A549 (cell line): ENCODE results near the gene DYSF.

Experiments used
- POLR2A ChIP-seq: IDR thresholded peaks from 2 replicates; pipeline ENCODE4 v1.6.1; 2012; ENCODE audit warnings: mild to moderate bottlenecking, low read length
- REST ChIP-seq: fragments of 200-600 bp; sonication (generic); IDR thresholded peaks from 2 replicates; pipeline ENCODE4 v1.6.1; 2016; ENCODE audit warnings: antibody characterized with exemption, mild to moderate bottlenecking, moderate library complexity
- TF ChIP-seq, protein P1 (sequence below): fragments of >200 bp; sonication (Bioruptor Twin); formaldehyde crosslinking; IDR thresholded peaks from 3 replicates; pipeline ENCODE4 v1.5.1; 2016
- TF ChIP-seq, protein P2 (sequence below): IDR thresholded peaks from 2 replicates; pipeline ENCODE4 v1.6.1; 2012

GRCh38 chr2:71620116-71620515 is 166.8 kb downstream of the DYSF start:
- TF ChIP-seq, protein P1, sequence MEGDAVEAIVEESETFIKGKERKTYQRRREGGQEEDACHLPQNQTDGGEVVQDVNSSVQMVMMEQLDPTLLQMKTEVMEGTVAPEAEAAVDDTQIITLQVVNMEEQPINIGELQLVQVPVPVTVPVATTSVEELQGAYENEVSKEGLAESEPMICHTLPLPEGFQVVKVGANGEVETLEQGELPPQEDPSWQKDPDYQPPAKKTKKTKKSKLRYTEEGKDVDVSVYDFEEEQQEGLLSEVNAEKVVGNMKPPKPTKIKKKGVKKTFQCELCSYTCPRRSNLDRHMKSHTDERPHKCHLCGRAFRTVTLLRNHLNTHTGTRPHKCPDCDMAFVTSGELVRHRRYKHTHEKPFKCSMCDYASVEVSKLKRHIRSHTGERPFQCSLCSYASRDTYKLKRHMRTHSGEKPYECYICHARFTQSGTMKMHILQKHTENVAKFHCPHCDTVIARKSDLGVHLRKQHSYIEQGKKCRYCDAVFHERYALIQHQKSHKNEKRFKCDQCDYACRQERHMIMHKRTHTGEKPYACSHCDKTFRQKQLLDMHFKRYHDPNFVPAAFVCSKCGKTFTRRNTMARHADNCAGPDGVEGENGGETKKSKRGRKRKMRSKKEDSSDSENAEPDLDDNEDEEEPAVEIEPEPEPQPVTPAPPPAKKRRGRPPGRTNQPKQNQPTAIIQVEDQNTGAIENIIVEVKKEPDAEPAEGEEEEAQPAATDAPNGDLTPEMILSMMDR, result no peak
- TF ChIP-seq, protein P2, sequence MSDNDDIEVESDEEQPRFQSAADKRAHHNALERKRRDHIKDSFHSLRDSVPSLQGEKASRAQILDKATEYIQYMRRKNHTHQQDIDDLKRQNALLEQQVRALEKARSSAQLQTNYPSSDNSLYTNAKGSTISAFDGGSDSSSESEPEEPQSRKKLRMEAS, result no peak
- no peak for TF ChIP-seq POLR2A
- TF ChIP-seq REST, result no peak
